Pancreas (tissue), 10 donors: Measurements from ENCODE around the gene S100A13. TPM values are rescaled to one million over a fixed set of nuclear protein-coding genes. Genes with fewer than 3 reads are reported as not detected.

Source experiments
- ATAC-seq, 4 donors: fragments of 200-7000 bp; cut with Tn5 transposase; one replicate each; pipeline versions ENCODE4 v1.8.0 to v1.9.1; 2020; ENCODE audit warnings: mild to moderate bottlenecking in 4 of 4, moderate library complexity in 4 of 4
- DNase-seq, 6 donors: peaks; one replicate each; pipeline ENCODE4 v3.0.0-alpha.2; 2020
- FAIRE-seq: peaks from 2 replicates; lab custom pipeline; 2012; peaks lifted over from hg19 to GRCh38; lab: Jason Lieb, UNC
- H3K27ac ChIP-seq, 4 donors: fragments of 200-600 bp; sonication (generic); 1 replicate in 3 of 4; 2 replicates in 1 of 4; pipeline versions ENCODE4 v1.5.0 to v1.8.0; 2020
- H3K27me3 ChIP-seq, 4 donors: fragments of 200-600 bp; one replicate each; pipeline ENCODE4 v1.8.0; 2021
- H3K36me3 ChIP-seq, 3 donors: fragments of 200-600 bp; sonication (generic) in 1 of 3; one replicate each; pipeline versions ENCODE4 v1.5.0 to v1.8.0; 2020 to 2021
- H3K4me1 ChIP-seq, 3 donors: fragments of 200-600 bp; one replicate each; pipeline ENCODE4 v1.8.0; 2021
- H3K4me3 ChIP-seq, 4 donors: fragments of 200-600 bp; sonication (generic) in 2 of 4; one replicate each; pipeline versions ENCODE4 v1.5.0 to v1.8.0; 2020 to 2021
- H3K9me3 ChIP-seq, 4 donors: fragments of 200-600 bp; one replicate each; pipeline ENCODE4 v1.8.0; 2021
- WGBS, 2 donors: extraction: QIAGEN DNeasy Blood & Tissue Kit; methylation state at CpG; one replicate each; pipeline ENCODE4 v1.1.7; 2013; 5-methylcytosine and 5-hydroxymethylcytosine counted together
- intact Hi-C, 3 donors: fragments of 100-400 bp; cut with DNase I; formaldehyde crosslinking; loops; one replicate each; pipeline versions ENCODE4 v1.11.1 to v1.14.2; 2022
- polyA plus RNA-seq, 2 donors: library from polyadenylated mRNA; stranded (reverse); fragments of 200-250 nt; gene quantifications; one replicate each; pipeline ENCODE4 v1.2.3, GENCODE V29; 2013
- total RNA-seq, 6 donors: library from RNA; stranded (reverse); fragmentation: NEBNext Ultra II Directional in 4 of 6; extraction: Animal tissue kit (Norgen Biotek cat#: 25700) in 4 of 6; gene quantifications; one replicate each; pipeline versions ENCODE4 v1.2.1 to v1.2.4, GENCODE V29; 2021 to 2023
- TF ChIP-seq, protein P1 (sequence below), 4 donors: fragments of 200-600 bp; sonication (generic) in 3 of 4; IDR thresholded peaks; one replicate each; pipeline versions ENCODE4 v1.5.0 to v1.8.0; 2021; ENCODE audit warnings: antibody characterized with exemption in 4 of 4
- donor health status: healthy with polysubstance abuse.
- donor health status: DM: no; HTN: no; CAD: no; lungs with moderate emphysema.
- donor health status: DM: no; HTN: no; CAD: no.
- donor health status: control.
- donor health status: control.
- donor health status: Bipolar disorder and iron deficiency.
- donor health status: DM: yes; HTN: yes; CAD: no.
- donor health status: DM: no; HTN: no; CAD: no.
- donor health status: DM: no; HTN: no; CAD: no.
- donor health status: DM: yes; HTN: yes; CAD: no.

The S100A13 gene
- total and polyA plus RNA-seq, 8 donors = 22.0 to 125 (median 39.5) TPM

DNA sequence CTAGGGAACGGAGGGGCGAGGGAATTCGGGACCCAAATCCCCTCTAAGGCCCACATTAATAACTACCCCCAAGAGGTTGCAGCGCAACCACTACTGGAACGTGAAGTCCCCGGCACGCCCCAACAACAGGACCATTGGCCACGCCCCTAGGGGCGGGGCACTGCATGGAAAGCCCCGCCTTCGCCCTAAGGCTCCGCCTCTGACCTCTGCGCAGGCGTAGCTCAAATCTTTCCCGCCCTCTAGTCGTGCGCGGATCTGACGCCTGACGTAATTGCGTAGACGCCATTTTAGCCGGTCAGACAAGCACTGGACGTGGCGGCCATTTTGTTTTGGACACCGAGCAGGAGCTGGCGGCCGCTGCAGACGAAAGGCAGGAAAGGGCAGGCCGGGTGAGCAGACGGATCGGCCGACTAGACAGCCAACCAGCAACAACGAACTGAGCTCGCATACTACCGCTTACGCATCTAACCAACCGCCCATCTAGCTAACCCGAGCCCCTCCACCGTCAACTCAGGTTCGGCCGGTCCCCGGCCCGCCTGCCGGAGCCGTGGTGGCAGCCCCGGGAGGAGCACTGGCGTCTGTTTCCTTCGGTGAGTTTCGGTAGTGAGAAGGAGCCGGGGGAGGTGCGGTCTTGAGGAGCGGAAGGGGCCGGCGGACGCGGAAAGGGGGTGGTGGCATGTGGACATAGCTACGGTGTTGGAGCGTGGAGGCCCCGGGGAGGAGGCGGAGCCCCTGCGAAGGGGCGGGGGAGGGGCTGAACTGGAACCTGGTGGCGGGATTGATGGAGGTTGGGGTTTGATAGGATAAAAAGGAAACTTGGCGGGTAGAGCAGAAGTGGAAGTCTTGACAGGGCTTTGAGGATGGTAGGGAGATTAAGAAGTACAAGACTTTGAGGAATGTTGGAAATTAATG lies 6.7 kb upstream of the S100A13 start, which contains the start of gene CHTOP:
Gene CHTOP, plus strand, starts transcription at position 313 of the 912 bp plus-strand sequence. CDS start 2,523 bp downstream, outside the sequence.
- peak; percentile 92 to 96 (median 94) for ATAC-seq
- Histone ChIP-seq H3K36me3 (peaks cover 0 to 30% (median 15%) of the 10 kb centered on the region in 3 donors), H3K9me3 (no peaks in the 10 kb centered on the region), H3K4me1 (peaks cover 12 to 33% (median 30%) of the 10 kb centered on the region in 3 donors), H3K27ac (peak within 1 kb of the TSS; percentile 99 to 100 (median 100)), H3K4me3 (peak within 1 kb of the TSS; percentile 43 to 92 (median 80)), H3K27me3 (no peaks in the 10 kb centered on the region)
- TF ChIP-seq, protein P1, sequence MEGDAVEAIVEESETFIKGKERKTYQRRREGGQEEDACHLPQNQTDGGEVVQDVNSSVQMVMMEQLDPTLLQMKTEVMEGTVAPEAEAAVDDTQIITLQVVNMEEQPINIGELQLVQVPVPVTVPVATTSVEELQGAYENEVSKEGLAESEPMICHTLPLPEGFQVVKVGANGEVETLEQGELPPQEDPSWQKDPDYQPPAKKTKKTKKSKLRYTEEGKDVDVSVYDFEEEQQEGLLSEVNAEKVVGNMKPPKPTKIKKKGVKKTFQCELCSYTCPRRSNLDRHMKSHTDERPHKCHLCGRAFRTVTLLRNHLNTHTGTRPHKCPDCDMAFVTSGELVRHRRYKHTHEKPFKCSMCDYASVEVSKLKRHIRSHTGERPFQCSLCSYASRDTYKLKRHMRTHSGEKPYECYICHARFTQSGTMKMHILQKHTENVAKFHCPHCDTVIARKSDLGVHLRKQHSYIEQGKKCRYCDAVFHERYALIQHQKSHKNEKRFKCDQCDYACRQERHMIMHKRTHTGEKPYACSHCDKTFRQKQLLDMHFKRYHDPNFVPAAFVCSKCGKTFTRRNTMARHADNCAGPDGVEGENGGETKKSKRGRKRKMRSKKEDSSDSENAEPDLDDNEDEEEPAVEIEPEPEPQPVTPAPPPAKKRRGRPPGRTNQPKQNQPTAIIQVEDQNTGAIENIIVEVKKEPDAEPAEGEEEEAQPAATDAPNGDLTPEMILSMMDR (IDR thresholded peaks at IDR 0.05) = no peak
- 2 to 3% methylated on average over 58 to 65 of the region's 65 CpGs for WGBS, 2 donors
- peak; percentile 49 for FAIRE-seq
- DNase-seq = peak; percentile 96 to 98 (median 98)
- intact Hi-C loops = no loop called here

- no peaks in the 10 kb centered on the region for H3K27me3 ChIP-seq
- H3K9me3 ChIP-seq = no peaks in the 10 kb centered on the region
- ATAC-seq = peak; percentile 3 to 19 (median 14)
- H3K27ac ChIP-seq = peak overlapping the region; percentile 99 to 100 (median 100)
- intact Hi-C loops = no loop called here
- 45 to 54% methylated on average over 18 of the region's 18 CpGs for WGBS, 2 donors
- H3K4me1 ChIP-seq = peaks cover 11 to 32% (median 26%) of the 10 kb centered on the region in 3 donors
- no peak for DNase-seq
- peaks cover 0 to 23% (median 8%) of the 10 kb centered on the region in 3 donors for H3K36me3 ChIP-seq
- TF ChIP-seq, protein P1 (IDR thresholded peaks at IDR 0.05) = no peak
- peak overlapping the region in 3 of 4 donors; percentile 75 to 92 (median 86) for H3K4me3 ChIP-seq
- no peak for FAIRE-seq
These were observed 6.0 kb upstream of the S100A13 start for GRCh38 chr1:153633161-153633753.

GRCh38 chr1:153631047-153632022 lies 4.0 kb upstream of the S100A13 start:
- peaks cover 4 to 17% (median 6%) of the 10 kb centered on the region in 3 donors for H3K4me1 ChIP-seq
- WGBS, 2 donors = 70 to 74% methylated on average over 10 of the region's 10 CpGs
- H3K4me3 ChIP-seq = no peak overlapping the region
- DNase-seq (peak in 3 of 6 donors; percentile 13 to 22 (median 16)), ATAC-seq (no peak), FAIRE-seq (no peak)
- H3K36me3 ChIP-seq = peaks cover 0 to 5% (median 2%) of the 10 kb centered on the region in 3 donors
- TF ChIP-seq, protein P1 (IDR thresholded peaks at IDR 0.05) = no peak
- no peaks in the 10 kb centered on the region for H3K27me3 ChIP-seq
- intact Hi-C loops = no loop called here
- no peak overlapping the region for H3K27ac ChIP-seq
- no peaks in the 10 kb centered on the region for H3K9me3 ChIP-seq

DNA sequence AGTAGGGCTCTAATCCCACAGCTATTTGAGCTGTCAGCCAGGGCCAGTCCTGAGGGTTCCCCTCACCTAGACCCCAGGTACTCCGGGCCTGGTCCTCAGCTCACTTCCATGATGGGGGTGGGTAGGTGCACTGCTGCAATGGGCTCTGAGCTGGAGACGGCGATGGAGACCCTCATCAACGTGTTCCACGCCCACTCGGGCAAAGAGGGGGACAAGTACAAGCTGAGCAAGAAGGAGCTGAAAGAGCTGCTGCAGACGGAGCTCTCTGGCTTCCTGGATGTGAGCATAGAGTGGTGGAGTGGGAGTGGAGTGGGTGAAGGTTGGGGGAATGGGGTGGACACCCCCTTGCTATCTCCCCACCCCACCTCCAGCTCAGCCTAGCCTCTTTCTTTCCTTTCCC lies 3.1 kb upstream of the S100A13 start:
- Histone ChIP-seq H3K27ac (no peak overlapping the region), H3K9me3 (no peaks in the 10 kb centered on the region), H3K4me3 (no peak overlapping the region), H3K4me1 (peaks cover 0 to 12% (median 0%) of the 10 kb centered on the region in 3 donors), H3K27me3 (no peaks in the 10 kb centered on the region), H3K36me3 (no peaks in the 10 kb centered on the region)
- ATAC-seq (no peak), DNase-seq (peak in 2 of 6 donors; percentile 31 to 50), FAIRE-seq (no peak)
- intact Hi-C loops = no loop called here
- TF ChIP-seq, protein P1 (IDR thresholded peaks at IDR 0.05) = no peak
- WGBS, 2 donors = 77 to 87% methylated on average over 7 of the region's 7 CpGs
